ENCODE results near the gene MBNL1.

Gene MBNL1

GRCh38 chr3:152459572-152459971 lies 190.8 kb downstream of the MBNL1 start:
- TF ChIP-seq, protein P1, sequence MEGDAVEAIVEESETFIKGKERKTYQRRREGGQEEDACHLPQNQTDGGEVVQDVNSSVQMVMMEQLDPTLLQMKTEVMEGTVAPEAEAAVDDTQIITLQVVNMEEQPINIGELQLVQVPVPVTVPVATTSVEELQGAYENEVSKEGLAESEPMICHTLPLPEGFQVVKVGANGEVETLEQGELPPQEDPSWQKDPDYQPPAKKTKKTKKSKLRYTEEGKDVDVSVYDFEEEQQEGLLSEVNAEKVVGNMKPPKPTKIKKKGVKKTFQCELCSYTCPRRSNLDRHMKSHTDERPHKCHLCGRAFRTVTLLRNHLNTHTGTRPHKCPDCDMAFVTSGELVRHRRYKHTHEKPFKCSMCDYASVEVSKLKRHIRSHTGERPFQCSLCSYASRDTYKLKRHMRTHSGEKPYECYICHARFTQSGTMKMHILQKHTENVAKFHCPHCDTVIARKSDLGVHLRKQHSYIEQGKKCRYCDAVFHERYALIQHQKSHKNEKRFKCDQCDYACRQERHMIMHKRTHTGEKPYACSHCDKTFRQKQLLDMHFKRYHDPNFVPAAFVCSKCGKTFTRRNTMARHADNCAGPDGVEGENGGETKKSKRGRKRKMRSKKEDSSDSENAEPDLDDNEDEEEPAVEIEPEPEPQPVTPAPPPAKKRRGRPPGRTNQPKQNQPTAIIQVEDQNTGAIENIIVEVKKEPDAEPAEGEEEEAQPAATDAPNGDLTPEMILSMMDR (conservative IDR thresholded peaks at IDR 0.05; ENCODE audit: low read depth, low read length), result no peak
- no peak for DNase-seq (ENCODE audit: low read depth)
- H3K4me3 ChIP-seq (ENCODE audit: low read depth, low read length), result no peak overlapping the region

DNA sequence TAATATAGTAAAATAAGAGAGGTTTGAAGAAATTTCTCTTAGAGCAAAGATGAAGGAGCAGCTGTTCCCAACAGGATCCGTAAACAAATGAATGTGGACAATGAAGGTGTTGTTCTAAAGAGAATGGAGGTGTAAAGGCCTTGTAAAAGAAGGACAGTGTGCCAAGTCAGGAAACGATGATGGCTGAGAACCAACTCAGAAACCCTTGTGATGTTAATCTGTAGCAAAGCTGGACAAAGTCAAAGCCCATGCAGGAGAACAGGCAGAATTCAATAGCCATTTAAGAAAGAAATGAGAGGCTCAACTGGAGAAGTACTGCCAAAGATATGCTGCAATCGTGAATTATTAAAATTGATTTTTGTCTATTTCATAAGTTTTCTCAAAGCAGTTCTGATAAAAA lies 192.2 kb downstream of the MBNL1 start:
- DNase-seq (ENCODE audit: low read depth), result no peak
- H3K4me3 ChIP-seq (ENCODE audit: low read depth, low read length), result no peak overlapping the region
- TF ChIP-seq, protein P1 (conservative IDR thresholded peaks at IDR 0.05; ENCODE audit: low read depth, low read length), result no peak

DNA sequence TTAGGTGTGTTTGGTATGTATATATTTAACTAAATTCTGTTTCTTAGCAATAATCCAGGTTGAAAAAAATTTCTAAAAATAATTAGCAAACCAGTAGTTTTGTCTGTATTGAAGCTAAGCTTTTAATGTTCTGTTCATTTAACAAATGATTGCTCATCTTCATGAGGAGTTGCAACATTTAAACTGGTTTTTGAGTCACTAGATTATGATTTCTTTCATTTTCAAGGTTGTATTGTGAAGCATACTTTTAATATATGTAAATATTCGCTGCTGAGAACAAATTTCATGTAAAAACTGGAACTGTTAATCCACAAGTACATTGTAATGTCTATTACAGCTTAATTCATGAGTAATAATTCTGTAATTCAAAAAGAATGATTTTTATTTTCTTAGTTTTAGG lies 192.7 kb downstream of the MBNL1 start:
- DNase-seq (ENCODE audit: low read depth), result no peak
- TF ChIP-seq, protein P1 (conservative IDR thresholded peaks at IDR 0.05; ENCODE audit: low read depth, low read length), result no peak
- H3K4me3 ChIP-seq (ENCODE audit: low read depth, low read length), result no peak overlapping the region

GRCh38 chr3:152466784-152467183 lies 198.1 kb downstream of the MBNL1 start:
- peak; percentile 93 for DNase-seq (ENCODE audit: low read depth)
- TF ChIP-seq, protein P1 (conservative IDR thresholded peaks at IDR 0.05; ENCODE audit: low read depth, low read length), result peak; percentile 63

DNA sequence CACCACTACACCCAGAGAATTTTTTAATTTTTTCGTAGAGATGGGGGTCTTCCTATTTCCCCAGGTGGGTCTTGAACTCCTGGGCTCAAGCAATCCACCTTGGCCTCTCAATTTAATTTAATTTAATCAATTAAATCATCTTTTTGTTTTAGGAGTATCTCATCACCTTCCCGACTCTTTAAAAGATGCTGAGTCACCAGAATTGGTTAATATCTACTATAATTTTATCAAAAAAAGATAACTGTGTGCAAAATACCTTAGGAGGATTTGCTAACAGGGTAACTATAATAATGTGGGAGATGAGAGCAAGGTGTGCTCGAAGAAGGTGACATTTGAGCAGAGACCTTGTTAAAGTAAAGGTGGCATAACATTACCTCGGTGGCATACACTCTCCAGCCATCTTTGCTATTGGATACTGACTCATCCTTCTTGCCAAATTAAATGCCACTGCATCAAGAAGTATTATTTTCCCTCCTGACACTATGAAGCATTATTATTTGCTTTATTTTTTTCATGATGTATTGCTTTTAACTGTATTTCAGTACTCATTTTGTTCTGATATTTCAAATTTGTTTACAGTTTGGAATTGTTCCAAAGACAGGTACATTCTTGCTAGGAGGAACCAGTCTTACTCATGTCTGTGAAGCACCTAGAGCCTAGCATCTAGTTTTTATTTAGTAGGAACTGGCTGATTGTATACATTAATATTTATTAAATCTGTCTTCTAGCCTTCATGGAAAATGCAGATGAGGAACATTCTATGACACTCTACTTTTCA lies 200.7 kb downstream of the MBNL1 start:
- no peak for DNase-seq (ENCODE audit: low read depth)
- TF ChIP-seq, protein P1 (conservative IDR thresholded peaks at IDR 0.05; ENCODE audit: low read depth, low read length), result no peak
- H3K4me3 ChIP-seq (ENCODE audit: low read depth, low read length), result no peak overlapping the region

More at GRCh38 chr3:152466784-152467183, 198.1 kb downstream of the MBNL1 start:
- H3K4me3 ChIP-seq (ENCODE audit: low read depth, low read length), result no peak overlapping the region

GRCh38 chr3:152470095-152470494 lies 201.4 kb downstream of the MBNL1 start:
- DNase-seq (ENCODE audit: low read depth), result no peak
- TF ChIP-seq, protein P1 (conservative IDR thresholded peaks at IDR 0.05; ENCODE audit: low read depth, low read length), result no peak
- no peak overlapping the region for H3K4me3 ChIP-seq (ENCODE audit: low read depth, low read length)

DNA sequence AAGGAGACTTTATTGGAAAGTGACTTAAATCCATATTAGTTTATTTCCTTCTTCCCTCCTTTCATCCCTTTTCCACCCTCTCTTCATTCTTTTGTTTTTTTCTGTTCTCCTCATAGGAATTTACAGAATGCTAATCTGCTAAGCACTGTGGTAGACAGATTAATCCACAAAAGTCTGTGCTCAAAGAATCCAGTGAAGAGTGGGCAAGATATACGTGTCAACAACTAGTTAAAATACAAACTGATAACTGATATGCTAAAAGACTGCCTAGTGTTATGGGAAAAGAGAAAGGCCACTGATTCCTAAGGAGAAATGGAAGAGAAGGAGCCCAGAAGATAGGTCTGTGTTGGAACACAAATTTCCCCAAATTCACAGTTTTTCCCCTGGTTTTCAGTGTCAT lies 202.2 kb downstream of the MBNL1 start:
- no peak overlapping the region for H3K4me3 ChIP-seq (ENCODE audit: low read depth, low read length)
- DNase-seq (ENCODE audit: low read depth), result no peak
- TF ChIP-seq, protein P1 (conservative IDR thresholded peaks at IDR 0.05; ENCODE audit: low read depth, low read length), result no peak
